ENCODE measurements around the gene RNF123. TPM values are rescaled to one million over a fixed set of nuclear protein-coding genes. Genes with fewer than 3 reads are reported as not detected.

Gene RNF123
- total and polyA plus RNA-seq, 2 donors (not counting 3 experiments of a cell fraction or from before 2014, with no cell fraction given), result 43.4 to 59.3 TPM

- no peak for TF ChIP-seq MYC (IDR thresholded peaks at IDR 0.05; ENCODE audit: low read depth, low read length)
- TF ChIP-seq FOS (IDR thresholded peaks at IDR 0.05; ENCODE audit: borderline replicate concordance, insufficient read depth, low read length), result no peak
- no peak for TF ChIP-seq POLR2AphosphoS5 (IDR thresholded peaks at IDR 0.05; ENCODE audit: insufficient read depth, low read depth, low read length)
- no peak for TF ChIP-seq MAX (IDR thresholded peaks at IDR 0.05; ENCODE audit: insufficient read depth, insufficient read length)
- TF ChIP-seq JUN (IDR thresholded peaks at IDR 0.05; ENCODE audit: borderline replicate concordance, insufficient read depth, insufficient read length, low read depth), result no peak
- TF ChIP-seq CTCF (IDR thresholded peaks at IDR 0.05; ENCODE audit: extremely low read depth in 1 of 2, insufficient read depth in 1 of 2, low read depth in 1 of 2, low read length in 2 of 2), result no peak
- no peak for TF ChIP-seq GATA2 (IDR thresholded peaks at IDR 0.05; ENCODE audit: insufficient read depth, insufficient read length, low read depth, low read length)
- TF ChIP-seq POLR2A (IDR thresholded peaks at IDR 0.05; ENCODE audit: low read depth, low read length), result no peak
- Histone ChIP-seq H3K9ac (replicated peaks; ENCODE audit: extremely low read depth, insufficient read depth, low read length) (no peak overlapping the region), H2AFZ (ENCODE audit: low read depth, low read length) (no peak overlapping the region), H3K9me1 (replicated peaks; ENCODE audit: control insufficient read depth, extremely low read depth, insufficient read depth, low read length) (no peaks in the 10 kb centered on the region), H3K79me2 (ENCODE audit: control insufficient read depth, insufficient read depth, low read length) (no peaks in the 10 kb centered on the region), H3K27ac (ENCODE audit: insufficient read depth, low read depth, low read length) (no peak overlapping the region), H3K9me3 (replicated peaks; ENCODE audit: control insufficient read depth, insufficient read depth, low read length) (no peaks in the 10 kb centered on the region), H3K4me2 (ENCODE audit: insufficient read depth, low read length) (no peak overlapping the region), H3K4me1 (ENCODE audit: control insufficient read depth, extremely low read depth, insufficient read depth, low read length) (no peaks in the 10 kb centered on the region), H3K36me3 (ENCODE audit: control insufficient read depth in 2 of 2, extremely low read depth in 1 of 2, insufficient read depth in 2 of 2, low read length in 2 of 2) (no peaks in the 10 kb centered on the region), H4K20me1 (replicated peaks; ENCODE audit: control insufficient read depth, extremely low read depth, insufficient read depth, low read length) (no peaks in the 10 kb centered on the region), H3K4me3 (replicated peaks in 1 of 3; ENCODE audit: insufficient read depth in 1 of 3, low read depth in 1 of 3, low read length in 3 of 3) (no peak overlapping the region), H3K27me3 (ENCODE audit: control insufficient read depth in 2 of 2, insufficient read depth in 2 of 2, low read length in 2 of 2) (peaks cover 0 to 2% of the 10 kb centered on the region in 2 experiments)
- FAIRE-seq (no peak), DNase-seq (ENCODE audit: low read depth, low spot score) (no peak)
- ChIA-PET POLR2A (no interaction called here), CTCF (interaction anchor here (1.7 to 5.3 kb wide), 2 partner anchors 126 to 129 kb away, joined by 4 to 34 read pairs; no protein-coding TSS in a partner anchor)
- BruUV-seq (replicated peaks), result no TSS peak
- intact Hi-C loops (cut with micrococcal nuclease), result no loop called here
- dilution Hi-C loops (cut with MboI; ENCODE audit: extremely low pct_ligation_motif_present, low sequenced_read_pairs), result no loop called here
Measured at GRCh38 chr3:49665822-49666519, 23.4 kb upstream of the RNF123 start.
